GM21619 (cell line): ENCODE results near the gene KLK10.

Experiments used
- ATAC-seq: cut with Tn5 transposase; IDR thresholded peaks from one replicate; pipeline ENCODE4 v1.9.1; 2021; ENCODE audit not compliant: unreplicated experiment

Gene KLK10, protein sequence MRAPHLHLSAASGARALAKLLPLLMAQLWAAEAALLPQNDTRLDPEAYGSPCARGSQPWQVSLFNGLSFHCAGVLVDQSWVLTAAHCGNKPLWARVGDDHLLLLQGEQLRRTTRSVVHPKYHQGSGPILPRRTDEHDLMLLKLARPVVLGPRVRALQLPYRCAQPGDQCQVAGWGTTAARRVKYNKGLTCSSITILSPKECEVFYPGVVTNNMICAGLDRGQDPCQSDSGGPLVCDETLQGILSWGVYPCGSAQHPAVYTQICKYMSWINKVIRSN

GRCh38 chr19:51019544-51019925 is at the start of gene KLK10:
KLK10 (minus strand) TSS chr19:51019709; CDS start chr19:51019130, 579 bp downstream.
- no peak for ATAC-seq

GRCh38 chr19:51066393-51067186 is 47.1 kb upstream of the KLK10 start:
- ATAC-seq: no peak

GRCh38 chr19:51065221-51065960 is 45.9 kb upstream of the KLK10 start:
- no peak for ATAC-seq

GRCh38 chr19:51064534-51065220 is 45.2 kb upstream of the KLK10 start, which contains the start of gene KLK13:
KLK13 (minus strand) TSS chr19:51065092; CDS start chr19:51065067, 25 bp downstream.
- no peak for ATAC-seq

DNA sequence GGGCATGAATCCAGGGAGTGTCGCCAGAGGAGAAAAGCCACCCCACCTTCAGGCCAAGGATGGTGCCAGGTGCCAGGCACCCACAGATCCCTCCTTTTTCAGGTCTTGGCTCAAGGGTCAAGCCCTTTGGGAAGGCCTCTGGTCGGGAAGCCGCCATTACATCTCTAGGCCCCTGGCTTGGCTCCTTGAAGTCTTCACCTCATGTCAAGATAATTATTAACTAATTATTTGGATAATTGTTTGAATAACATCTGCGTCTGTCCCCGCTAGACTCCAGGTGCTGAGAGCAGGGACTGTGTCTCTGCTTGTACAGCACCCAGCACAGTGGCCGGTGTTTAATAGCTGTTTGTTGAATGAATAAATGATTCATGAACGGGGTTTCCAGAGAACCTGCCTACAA is 44.2 kb upstream of the KLK10 start:
- no peak for ATAC-seq

DNA sequence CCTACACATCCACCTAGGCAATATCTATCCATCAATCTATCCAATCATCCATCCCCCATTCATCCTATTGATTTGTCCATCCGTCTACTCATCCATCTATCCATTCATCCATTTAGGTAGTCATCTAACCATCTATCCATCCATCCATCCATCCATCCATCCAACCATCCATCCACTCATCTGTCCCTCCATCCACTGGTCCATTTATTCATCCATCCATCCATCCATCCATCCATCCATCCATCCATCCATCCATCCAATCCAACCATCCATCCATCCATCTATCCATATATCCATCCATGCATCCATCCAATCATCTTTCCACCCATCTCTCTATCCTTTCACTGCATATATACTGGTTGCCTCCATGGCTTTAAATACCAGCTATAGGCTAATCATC is 41.5 kb upstream of the KLK10 start:
- ATAC-seq: no peak

DNA sequence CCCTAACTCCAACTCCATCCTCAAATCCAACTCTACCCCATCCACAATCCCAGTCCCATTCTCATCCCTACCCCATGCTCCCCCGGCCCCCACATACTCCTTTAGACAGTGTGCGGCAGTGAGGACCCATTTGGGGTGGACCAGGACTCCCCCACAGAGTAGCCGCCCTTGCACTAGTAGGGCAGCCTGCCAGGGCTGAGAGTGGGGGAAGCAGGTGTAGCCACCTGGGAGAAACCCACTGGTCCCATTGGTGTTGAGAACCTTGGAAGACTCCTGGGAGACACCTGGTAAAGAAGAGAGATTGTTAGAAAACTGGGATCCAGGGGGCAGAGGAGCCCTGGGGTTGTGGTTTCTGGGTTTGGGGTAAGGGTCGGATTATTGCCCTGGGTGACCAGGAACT is 40.8 kb upstream of the KLK10 start:
- no peak for ATAC-seq

- no peak for ATAC-seq
These were observed 40.2 kb upstream of the KLK10 start for GRCh38 chr19:51059715-51060114.

- ATAC-seq: no peak
These were observed 36.4 kb upstream of the KLK10 start for GRCh38 chr19:51055866-51056265.

DNA sequence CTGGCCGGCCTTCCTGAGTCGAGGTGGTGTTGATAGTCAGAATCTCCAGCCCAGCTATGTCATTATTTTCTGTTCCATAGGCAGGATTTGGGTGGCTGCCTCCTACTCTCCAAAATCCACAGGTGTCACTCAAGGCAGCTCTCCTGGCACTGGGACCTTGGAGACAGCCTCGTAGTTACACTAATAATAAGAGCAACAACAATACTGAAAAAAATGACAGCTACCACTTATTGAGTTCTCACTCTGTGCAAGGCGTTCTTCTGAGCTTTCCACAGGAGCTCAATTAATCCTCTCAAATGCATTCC is 27.5 kb upstream of the KLK10 start:
- no peak for ATAC-seq

GRCh38 chr19:51044327-51044726 is 24.8 kb upstream of the KLK10 start:
- ATAC-seq: no peak

DNA sequence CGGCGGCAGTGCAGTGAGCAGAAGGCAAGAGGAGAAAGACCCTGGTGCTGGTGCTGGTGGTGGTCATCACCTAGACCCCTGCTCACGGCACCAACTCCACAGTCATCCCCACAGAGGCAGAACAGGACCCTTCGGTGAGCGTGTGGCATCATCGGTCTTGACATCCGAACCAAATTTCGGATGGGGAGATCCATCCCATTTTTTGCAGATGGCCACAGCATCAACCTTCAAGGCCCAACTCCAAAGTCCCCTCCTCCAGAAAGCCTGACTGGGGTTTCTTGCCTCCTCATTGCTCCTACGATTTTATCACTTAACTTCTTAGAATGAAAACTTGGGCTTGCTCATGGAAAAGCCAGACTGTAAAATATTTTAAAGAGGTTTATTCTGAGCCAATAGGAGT is 24.0 kb upstream of the KLK10 start:
- no peak for ATAC-seq

- no peak for ATAC-seq
These were observed 20.6 kb upstream of the KLK10 start for GRCh38 chr19:51040151-51040550.

- ATAC-seq: no peak
These were observed 17.0 kb upstream of the KLK10 start for GRCh38 chr19:51036519-51036918.

DNA sequence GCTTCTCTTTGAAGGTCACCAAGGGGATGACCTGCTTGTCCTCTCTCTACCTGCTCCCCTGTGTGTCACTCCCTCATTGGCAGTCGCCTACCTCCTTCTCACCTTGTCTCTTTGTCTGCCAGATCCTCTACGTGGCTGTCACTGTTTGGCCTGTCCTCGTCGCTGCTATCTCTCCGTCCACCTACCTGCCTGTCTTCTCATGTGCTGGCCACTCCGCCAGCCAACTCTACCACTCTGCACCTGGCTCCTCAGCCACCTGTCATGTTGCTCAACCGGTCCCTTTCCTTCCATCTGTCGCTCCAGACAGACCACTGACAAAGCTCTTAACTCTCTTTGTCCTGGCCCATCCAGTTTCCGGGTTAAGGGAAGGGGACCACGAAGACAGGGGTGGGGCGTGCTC is 15.2 kb upstream of the KLK10 start, which contains the start of gene KLK12:
KLK12 (minus strand) TSS at position 299 of the 400 bp plus-strand sequence. CDS start 381 bp downstream, outside the sequence.
- no peak for ATAC-seq

GRCh38 chr19:51031880-51032225 is 12.3 kb upstream of the KLK10 start:
- no peak for ATAC-seq

DNA sequence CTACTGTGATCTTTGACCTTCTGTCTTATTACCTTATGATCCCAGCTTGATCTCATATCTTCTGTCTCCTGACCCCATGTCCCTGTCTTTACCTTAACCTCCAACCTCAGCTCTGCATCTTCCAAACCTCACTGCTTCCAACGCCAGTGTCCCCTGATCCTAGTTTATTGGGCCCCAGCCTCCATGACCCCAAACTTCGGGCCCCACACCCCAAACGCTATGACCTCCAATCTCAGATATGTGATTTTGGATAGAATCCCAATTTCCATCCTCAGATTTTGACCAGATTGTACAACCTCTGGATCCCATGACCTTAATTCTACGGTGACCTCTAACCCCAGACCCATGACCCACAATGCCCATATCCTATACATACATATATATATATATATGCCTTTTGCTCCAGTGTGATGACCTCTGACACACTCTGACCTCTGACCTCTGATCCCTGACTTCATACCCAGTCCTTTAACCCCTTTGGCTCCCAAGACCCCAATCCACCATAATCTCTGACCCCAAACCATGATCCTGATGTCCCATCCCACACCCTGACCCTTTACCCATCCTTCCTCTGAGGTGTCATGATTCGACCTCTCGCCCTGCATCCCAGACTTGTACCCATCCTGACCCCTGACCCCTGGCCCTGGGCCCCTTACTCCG is 11.8 kb upstream of the KLK10 start:
- ATAC-seq: no peak

DNA sequence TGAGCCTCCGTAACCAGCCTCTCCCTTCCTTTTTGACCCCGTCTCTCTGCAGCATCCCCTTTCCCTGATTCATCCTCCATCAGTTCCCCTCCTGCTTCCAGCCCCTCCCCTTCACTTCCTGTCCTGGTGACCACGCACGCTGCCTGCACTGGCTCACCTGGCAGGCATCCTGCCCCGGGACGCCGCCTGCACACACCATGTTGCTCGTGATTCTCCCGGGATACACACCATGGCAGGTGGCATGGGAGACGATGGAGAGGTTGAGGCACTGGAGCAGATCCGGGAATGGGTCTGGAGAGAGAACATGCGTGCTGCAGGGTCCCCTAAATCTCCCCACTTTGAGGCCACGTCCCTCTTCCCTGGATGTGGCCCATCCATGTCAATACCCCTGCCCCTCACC is 11.1 kb upstream of the KLK10 start:
- ATAC-seq: no peak

DNA sequence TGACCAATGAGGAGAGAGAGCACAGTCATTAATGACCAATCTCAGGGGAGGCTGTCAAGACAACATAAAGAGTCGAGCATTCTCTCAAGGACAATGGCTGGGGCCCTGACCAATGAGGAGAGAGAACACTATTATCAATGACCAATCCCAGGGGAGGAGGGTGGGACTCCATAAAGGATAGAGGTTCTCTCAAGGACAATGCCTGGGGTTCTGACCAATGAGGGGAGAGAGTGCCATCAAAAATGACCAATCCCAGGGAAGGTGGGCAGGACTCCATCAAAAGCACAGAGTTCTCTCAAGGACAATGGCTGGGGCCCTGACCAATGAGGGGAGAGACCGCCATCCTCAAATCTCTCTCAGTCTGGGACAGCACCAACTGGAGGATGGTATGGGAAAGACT is 10.2 kb upstream of the KLK10 start:
- no peak for ATAC-seq

GRCh38 chr19:51027873-51028272 is 8.4 kb upstream of the KLK10 start:
- ATAC-seq: no peak
